IPS DF 19.7 (cell line): ENCODE results near the gene PPM1H.
"Not testable (repeated sequence)": the region's sequence is repeated elsewhere in the genome, so short reads cannot be mapped to it uniquely, and the experiment has no call there.

Experiments
- DNase-seq: peaks from one replicate; pipeline ENCODE4 v3.0.0-alpha.2; 2013; ENCODE audit warnings: low read depth, low spot score

Gene PPM1H

DNA sequence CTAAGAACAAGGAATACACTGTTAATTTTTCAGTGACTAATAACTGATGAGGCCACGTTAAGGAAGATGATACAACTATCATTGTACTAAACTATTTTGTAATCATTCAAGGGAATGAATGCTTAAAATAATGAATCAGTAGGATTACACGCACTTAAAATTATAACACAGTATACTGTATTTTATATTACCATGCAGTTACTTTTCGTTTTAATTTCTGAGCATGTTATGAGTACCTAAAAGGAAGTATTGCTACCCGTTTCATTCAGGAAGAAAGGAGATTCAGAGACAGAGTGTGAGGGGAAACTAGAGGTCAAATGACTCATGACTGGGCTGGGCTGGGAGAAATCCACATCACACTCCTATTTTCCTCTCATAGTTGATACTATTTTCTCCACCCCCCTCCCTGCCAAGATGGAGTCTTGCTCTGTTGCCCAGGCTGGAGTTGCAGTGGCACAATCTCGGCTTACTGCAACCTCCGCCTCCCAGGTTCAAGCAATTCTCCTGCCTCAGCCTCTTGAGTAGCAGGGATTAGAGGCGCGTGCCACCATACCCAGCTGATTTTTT is 202.0 kb downstream of the PPM1H start:
- DNase-seq: no peak

DNA sequence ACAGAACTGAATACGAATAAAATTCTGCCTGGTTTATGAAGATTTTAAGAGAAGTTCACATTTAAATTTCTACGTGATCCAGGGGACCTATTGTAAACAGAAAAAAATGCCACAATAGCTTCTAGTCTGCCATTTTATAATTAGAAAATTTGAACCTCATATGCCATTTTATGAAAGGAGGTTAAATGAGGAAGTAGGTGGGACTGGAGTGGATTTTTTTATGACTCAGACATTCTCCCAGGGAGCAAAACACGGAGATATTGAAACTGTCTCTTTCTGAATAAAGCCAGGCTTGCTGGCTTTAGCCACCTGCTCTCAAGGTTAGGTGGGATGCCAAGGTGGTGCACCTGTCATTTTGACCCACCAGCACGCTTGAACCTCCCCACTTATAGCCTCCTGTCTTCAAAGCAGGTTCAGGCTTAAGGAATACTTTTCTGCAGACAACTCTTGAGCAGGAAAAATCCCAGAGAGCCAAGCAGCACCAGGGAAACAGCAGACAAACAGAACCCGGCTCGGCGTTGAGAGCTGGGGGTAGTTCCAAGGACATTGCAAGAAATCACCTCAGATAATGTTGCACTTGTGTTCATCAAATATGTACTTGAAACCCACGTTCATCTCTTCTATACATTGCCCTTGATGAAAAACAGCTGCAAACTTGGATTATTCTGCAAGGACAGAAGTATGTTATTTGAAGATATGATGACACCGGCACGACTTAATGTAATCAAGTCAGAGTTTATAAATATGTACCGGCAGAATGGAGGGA is 203.7 kb downstream of the PPM1H start:
- DNase-seq: no peak

DNA sequence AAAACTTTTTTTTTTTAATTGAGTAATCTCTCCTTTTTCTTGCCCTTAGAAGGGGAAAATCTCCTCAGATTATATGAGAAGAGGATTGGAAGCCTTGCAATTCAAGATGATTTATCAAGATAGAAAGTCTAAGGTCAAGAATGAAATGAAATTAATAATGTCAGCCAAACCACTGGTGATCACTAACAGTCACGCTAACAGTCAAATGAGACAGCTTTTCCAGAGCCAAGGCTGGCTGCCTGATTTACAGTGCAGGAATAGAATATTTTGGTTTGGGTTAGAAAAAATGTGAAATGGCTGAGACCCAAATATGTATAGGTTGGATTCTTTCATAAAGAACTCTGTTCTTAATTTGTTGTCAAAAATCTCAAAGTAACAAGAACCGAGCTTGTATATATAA is 204.3 kb downstream of the PPM1H start:
- no peak for DNase-seq

DNA sequence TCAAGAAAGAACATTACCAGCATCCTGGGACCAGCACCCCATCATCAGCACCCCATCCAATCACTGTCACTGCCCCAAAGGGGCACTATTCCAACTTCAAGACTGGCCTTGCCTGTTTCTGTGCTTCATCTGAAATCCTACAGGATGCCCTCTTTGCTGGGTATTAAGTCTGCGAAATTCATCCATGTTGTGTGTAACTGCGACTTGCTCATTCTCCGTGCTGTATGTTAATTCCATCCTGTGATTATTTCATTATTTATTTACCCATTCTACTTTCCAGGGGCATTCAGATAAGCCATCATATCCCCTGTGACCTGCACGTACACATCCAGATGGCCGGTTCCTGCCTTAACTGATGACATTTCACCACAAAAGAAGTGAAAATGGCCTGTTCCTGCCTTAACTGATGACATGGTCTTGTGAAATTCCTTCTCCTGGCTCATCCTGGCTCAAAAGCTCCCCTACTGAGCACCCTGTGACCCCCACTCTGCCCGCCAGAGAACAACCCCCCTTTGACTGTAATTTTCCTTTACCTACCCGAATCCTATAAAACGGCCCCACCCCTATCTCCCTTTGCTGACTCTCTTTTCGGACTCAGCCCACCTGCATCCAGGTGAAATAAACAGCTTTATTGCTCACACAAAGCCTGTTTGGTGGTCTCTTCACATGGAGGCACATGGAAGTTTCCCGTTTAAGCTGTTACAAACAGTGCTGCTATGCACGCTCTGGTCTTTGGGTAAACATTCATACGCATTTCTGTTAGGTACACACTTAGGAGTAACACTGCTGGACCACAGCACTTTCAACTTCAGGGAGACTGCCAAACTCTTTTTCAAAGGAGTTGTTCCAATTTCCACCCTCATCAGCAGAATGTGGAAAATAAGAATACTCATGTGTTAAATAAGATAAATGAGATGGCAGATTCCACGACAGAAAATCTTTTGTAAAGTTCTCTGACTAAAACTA is 205.1 kb downstream of the PPM1H start:
- not testable (repeated sequence) for DNase-seq

DNA sequence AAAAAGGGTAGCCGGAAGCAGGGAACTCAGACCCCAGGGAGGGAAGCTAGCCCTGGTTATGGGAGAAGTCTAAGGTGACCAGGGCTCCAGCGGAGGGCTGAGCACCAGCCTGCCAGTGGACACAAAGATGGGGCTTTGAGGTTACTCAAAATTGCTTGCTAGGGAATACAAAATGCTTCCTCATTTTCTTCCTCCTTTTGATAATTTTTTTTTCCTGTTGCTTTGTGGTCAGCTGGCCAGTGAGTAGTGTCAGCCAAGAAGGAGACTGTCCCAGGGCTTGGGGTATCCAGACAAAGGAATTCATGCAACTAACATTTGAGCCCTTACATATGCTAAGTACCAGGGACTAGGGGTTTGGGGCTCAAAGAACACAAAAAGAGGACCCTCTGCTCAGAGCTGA is 206.2 kb downstream of the PPM1H start:
- no peak for DNase-seq

DNA sequence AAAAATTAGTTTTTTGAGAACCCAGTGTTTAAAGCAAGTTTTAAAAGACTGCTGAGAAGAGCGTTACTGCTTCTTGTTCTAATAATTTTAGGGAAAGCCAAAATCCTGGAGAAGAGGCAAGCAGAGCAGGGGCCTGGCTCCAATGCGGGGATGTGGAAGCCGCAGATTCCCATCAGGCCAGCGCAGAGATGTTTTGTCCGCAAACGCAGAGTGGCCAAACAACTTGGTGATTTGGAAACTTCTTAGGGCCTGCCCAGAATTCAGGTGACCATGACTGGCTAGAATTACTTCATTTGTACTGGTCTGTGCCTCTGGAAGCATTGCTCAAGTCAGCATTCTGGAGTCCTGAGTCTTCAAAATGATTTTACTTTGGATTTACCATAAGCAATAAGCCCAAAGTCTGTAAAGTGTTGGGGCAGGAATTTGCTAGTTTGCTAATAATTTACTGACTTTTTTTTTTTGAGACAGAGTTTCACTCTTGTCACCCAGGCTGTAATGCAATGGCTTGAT is 208.4 kb downstream of the PPM1H start:
- DNase-seq: no peak

DNA sequence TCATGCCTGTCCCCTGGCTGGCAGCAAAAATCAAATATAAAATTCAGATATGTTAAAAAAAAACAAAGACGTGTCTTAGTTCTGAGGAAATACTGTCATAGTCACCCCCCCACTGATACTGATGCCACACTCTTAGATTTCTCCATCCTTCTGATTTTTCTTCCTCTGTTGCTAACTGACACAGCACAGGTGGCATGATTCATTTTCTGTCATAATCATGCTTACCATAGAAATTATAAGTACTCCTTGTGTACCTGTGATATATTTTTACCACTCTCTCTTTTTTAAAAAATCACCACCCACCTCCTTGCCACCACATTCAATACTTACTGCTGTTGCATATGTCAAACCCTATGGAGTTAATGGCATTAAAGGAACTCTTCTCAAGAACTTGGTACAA is 209.2 kb downstream of the PPM1H start:
- DNase-seq: no peak

DNA sequence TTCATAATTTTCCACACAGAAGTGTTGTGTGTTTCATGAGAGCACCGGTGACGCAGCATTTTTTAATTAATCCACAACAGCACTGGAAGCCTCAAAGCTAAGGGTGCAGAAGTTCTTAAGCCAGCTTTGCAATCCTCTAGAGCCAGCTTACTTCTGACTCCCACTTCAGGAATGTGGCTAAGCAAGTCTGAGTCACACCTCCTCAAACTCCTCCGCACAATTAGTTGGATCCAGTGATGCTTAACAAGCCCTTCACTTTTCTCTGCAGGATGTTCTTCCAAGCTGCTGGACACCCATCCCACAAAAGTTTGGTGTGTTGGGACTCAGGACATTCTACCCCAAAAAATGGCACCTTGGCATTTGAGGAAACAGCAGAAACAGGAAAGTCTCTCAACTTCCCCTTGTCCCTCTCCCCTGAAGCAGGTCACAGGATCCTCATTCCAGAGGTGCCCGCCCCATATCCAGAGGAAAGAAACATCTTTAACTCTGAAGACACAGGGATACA is 210.0 kb downstream of the PPM1H start:
- DNase-seq: peak; percentile 93

DNA sequence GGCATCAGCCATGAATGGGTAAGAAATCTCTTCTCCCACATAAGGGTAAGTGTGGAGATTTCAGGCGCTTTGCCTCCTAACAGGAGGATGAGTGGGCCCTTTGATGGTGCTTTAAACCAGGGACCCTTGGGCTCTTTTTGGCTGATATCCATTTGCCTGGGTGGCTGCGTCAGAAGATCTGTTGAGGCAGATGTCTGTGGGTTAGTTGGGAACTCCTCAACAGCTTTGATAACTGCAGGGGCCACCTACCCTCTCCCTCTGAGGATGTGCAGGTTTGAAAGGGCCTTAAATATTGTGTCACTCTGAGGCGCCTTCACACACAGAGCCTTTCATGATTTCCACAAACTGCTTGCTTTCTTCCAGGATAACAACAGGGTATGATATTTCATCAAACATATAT is 210.7 kb downstream of the PPM1H start:
- no peak for DNase-seq

DNA sequence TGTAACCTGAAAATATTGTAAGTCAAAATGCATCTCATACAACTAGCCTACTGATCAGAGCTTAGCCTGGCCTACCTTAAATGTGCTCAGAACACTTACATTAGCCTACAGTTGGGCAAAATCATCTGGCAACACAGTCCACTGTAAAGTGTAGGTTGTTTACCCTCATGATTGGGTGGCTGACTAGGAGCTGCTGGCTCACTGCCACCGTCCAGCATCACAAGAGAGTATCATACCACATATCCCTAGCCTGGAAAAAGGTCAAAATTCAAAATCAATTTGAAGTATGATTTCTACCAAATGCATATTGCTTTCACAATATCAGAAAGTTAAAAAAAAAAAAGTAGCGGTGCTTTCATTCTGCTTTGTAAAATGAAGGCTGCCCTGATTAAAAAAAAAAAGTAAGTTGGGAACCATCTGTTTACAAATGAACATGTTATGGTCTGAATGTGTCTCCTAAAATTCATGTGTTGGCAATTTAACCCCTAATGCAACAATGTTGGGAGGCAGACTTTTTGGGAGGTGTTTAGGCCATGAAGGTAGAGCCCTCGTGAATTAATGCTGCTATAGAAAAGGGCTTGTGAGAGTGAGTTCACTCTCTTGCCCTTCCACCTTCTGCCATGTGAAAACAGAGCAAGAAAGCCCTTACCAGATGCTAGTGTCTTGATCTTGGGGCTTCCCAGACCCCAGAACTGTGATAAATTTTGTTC is 211.8 kb downstream of the PPM1H start:
- DNase-seq: no peak

DNA sequence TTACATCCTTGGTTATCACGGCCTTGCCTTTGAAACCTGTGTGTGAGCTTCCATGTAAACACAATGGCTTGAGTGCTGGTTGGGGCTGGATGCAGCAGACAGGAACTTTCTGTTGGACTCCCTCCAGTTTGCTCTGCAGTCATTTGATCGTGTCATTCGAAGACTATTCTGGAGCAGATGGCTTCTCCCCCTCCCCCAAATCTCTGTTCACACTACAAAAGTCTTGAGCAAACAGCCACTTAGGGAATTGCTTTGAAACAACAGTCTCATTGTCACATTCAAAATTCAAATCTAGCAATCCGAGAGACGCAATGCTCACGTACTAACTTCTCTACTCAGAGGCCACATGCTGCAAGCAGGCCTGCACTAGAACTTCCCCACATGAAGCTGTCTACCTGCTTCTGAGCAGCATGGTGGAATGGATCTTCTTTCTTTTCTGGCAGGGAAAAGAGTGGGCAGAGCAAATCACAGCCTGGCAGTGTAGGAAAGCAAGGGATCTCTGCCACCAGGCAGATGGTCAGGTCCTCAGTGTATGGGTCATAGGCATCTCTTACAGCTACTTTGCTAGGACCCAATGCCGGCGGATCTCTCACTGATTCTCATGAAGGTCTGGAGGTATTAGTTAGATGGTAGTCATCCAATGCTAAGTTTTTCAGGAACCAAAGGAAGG is 214.2 kb downstream of the PPM1H start:
- no peak for DNase-seq

DNA sequence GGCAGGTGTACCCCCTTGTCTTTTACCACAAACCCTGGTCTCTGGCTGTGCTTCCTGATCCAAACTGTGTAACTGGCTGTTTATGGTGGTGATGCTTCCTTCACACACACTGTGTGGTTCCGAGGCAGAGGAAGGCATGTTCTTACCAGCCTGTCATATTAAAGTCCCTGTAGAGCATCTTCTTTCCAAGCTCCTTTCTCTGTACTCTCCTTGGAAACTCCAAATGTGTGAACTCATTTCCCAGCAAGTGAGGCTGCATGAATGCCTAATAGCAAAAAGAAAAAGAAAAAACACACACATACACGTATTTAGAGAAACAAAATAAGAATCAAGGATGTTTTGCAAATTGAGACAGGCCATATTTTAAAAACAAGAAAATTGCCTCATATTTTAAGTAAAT is 214.9 kb downstream of the PPM1H start:
- no peak for DNase-seq

DNA sequence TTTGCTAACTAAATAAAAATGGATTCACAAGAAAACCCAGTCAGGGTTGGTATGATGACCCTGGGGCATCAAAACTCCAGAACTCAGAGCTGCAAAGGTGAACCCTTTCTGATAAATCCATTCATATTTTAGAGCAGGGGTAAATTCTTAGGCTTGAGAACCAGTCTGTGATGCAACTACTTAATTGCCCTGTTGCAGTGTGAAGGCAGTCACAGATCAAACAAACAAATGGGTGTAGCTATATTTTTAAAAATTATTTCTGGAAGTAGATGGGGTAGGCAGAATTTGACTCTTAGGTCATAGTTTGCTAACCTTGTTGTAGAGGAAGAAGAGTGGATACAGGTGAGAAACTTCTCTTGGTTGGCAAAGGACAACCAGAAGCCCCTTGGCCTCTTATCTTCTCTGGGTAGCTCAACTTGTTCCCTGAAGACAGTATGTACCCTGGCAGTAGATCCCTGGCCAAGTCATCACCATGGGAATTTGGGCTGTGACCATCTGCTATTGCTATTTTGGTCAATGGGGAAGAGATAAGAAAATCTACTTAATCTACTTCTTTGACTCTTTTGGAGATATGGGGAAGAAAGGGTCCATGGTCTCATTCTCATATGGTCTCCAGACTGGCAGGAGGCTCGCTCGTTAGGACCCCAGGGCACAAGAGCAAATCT is 216.1 kb downstream of the PPM1H start:
- DNase-seq: no peak

DNA sequence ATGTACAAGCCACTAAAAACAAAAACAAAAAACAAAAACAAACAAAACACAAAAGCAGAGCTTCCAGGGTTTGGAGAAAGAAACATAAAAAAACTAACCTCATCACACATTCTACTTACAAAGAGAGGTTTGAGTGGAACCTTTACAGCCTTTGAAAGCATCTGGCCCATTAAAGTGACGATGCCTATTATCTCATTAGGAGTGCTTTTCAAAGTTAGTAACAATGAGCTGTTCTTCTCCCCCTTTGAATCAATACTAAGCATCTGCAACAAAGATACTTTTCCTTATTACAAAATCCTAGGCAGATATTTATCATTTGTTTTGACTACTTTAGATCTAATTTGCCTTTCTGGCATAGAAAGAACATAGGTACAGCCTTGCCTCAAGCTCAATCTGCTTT is 217.3 kb downstream of the PPM1H start:
- no peak for DNase-seq

DNA sequence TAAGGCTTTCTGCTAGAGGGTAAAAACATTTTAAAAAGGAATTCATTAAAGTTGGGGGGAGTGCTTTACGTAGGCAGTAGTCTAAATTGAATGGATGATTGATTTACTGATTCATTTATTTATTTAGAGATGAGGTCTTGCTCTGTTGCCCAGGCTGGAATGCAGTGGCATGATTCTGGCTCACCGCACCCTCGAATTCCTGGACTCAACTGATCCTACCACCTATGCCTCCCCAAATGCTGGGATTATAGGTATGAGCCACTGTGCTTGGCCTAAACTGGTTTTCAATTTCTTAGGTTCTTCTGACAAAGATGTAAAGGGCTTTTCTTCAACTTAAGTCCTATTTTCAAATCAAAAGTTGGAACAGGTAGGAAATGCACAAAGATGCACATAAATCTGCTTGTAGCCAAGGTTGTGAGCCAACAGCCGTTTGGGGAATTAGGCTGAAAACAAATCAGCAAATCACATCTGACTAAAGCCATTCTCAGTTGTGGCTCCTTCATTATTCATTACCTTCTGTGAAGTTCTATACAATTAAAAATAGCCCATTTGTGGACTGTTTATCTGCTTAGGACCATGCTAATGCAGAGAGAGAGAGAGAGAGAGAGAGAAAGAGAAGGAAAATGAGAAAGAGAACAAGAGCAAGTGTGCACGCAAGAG is 218.0 kb downstream of the PPM1H start:
- DNase-seq: no peak

DNA sequence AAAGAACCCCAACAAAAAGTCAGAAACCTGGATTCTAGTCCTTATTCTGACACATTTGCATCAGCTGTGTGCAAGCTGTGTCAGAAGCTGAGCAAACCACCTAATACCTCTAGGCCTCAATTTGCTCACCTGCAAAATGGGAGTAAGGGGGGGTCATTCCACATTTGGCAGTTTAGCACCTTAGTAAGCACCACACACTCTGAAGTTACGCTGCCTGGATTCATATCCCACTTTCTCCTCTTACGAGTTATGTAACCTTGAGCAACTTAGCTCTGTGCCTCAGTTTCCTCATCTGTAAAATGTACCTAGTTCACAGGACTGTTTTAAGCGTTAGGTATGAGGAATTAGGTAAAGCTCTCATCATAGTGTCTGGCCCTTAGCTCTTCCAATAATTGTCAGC is 218.9 kb downstream of the PPM1H start:
- no peak for DNase-seq

DNA sequence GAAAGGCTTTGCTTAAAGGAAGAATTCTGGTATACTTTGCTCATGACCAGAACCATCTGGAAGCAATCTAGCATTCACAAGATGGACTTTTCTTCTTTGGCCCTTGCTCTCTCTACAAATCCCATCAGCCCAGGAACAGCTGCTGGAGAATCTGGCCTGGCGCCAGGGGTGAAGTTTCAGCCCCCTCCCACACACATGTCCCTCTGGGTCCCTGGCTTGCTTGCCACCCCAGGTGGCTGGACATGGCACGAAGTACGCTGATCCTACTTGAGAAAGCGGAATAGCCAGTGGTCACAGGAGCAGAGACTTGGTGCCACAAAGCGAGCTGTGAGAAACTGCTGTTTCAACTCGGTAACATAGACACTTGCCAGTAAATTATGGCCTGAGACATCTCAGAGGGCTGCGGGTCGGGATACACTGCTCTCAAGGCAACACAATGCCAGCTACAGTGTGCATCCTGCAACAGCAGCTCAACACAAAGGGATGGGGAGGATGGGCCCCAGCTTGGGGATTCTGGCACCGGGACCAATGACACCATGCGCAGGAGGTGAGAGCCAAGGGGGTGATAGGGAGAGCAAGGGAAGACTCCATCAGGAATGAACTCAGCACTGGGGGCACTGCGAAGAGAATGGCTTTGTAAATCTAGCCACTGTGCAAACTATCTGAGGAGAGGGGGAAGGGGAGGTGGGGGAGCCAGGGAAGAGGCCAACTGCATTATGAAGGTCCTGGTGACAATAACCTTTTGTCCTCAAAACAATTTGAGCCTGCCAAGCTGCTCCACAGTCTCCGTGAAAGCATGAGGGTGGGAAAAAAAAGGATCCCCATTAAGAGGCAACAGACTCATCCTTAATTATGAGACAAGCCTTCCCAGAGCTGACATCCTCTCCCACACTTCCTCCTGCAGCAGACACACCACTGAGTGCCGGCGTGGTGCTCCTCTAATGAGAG is 219.9 kb downstream of the PPM1H start:
- DNase-seq: no peak

DNA sequence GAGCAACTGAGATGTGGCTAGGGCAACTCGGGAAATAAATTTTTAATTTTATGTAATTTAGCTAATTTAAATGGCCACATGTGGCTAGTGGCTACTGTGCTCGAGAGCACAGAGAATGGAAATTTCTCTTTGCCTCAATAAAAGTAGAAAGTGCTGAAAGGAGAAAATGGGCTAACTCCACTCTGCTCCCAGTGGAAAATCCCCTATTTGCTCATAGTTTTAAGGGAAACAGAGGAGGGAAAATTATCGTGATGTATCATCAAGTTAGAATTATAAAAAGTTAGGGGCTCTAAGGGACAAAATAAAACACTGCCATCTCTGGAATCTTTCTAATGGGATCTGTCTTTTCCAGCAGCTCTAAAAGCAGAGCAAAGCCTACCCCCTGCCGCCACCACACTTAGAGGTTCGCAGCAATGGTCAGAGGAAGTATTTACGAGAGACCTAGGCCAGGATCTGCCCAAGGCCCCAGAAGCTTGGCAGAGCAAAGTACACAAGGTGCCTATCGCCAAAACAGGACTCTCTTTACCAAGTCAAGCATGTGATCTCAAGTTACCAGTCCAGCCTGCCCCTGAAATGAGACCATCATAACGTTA is 220.7 kb downstream of the PPM1H start:
- DNase-seq: no peak
